Fibroblast of skin of right quadriceps (primary cell): ENCODE measurements around the gene LCOR.

Experiments used
- DNase-seq: peaks from one replicate; pipeline ENCODE4 v3.0.0-alpha.2; 2013

Gene LCOR

GRCh38 chr10:96991313-96991841 lies 159.3 kb downstream of the LCOR start:
- peak; percentile 80 for DNase-seq

GRCh38 chr10:96992721-96993120 lies 160.6 kb downstream of the LCOR start:
- no peak for DNase-seq

DNA sequence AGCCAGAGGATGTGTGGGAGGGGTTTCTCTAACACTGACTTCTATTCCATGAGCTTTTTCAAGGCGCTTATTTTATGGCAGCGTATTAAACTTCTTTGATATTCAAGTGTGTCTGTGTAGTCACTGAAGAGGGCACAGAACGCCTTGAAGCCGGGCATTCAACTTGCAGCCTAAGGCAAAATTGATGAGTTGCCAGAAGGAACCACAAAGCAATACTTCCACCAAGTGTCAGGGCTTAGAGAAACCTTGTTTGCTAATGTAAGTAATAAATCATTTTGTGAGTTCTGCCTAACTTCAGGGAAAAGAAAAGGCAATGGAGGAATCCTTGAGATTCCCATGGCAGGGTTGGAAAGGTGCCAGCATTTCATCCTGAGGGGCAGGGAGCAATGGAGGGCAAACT lies 163.8 kb downstream of the LCOR start:
- DNase-seq = peak; percentile 50

DNA sequence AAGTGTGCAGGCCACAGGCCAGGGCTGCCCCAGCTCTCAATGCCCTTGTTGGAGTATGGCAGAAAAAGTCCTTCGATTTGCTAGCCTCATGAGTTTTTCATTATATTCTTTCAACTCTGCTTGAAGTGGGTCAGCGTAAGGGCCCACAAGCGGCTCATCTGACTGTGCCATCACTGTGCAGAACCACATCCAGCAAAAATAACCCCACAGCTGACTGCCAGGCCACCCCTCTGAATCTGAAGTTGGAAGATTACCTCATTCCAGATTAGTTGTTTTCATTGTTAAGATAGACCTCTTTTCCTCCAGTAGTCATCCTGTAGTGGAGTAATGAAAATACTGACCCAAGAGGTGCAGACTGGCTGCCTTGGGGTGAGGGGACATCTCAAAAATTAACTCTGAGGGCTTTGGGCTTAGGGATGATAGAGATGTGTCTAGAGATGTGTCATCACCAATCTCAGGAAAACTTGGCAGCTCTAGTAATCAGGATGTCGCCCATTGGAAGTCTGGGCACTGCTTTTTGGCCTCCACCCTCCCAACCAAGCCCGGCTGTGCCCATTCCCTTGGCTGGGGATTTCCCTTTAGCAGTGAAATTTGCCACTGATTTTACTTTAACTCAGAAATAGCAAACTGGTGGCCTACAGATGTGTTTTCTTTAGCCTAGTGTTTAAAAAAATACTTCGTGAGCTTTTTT lies 164.3 kb downstream of the LCOR start:
- DNase-seq = no peak

DNA sequence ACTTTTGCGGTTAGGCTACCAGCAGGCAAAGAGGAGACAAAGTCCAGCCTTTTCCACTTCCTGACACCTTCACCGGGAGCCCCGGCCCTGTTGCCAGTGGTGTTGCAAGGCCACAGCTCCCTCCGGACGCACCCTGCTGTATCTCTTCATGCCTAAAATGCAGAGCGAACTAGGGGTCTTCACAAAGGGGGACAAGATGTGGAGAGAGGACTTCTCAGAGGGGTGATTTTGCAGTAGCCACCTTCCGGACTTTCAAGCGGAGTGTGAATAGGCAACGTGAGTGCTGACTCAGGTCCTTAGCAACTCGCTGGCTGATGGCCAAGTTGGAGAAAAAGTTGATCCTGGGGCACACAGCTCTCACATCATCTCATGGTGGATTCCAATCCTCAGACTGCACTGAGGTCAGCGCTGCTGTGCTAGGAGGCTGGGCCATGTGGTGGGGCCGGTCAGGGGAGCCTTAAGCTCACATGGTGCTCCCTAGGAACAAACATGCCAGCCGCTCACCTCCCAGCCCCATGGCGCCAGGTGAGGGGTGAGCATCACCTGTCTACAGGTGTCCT lies 166.3 kb downstream of the LCOR start:
- DNase-seq = peak; percentile 72

DNA sequence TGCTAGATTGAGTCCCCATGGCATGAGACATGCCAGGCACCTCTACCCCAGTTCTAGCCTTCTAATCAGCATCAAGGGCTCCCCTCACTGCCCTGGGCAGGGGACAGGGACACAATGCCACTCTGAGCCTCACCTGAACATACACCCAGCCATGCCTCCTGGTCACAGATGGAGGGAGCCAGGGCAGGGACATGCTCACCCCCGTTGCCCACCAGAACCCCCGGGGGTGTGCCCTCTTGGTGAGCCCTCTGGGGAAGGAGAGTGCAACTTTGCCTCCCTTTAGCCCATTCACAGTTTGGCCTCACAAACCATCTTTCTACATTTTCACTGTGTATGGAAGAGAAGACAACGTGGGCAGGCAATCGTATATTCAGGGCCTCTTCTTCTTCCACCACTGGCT lies 167.2 kb downstream of the LCOR start:
- no peak for DNase-seq

GRCh38 chr10:96999987-97000386 lies 167.9 kb downstream of the LCOR start:
- no peak for DNase-seq

- DNase-seq = no peak
These were observed 168.5 kb downstream of the LCOR start for GRCh38 chr10:97000487-97001182.

GRCh38 chr10:97001183-97001991 lies 169.3 kb downstream of the LCOR start:
- DNase-seq = no peak

GRCh38 chr10:97002670-97003069 lies 170.6 kb downstream of the LCOR start:
- no peak for DNase-seq

GRCh38 chr10:97003151-97003803 lies 171.2 kb downstream of the LCOR start:
- DNase-seq = no peak

- DNase-seq = no peak
These were observed 171.7 kb downstream of the LCOR start for GRCh38 chr10:97003804-97004201.

GRCh38 chr10:97004591-97004990 lies 172.5 kb downstream of the LCOR start:
- DNase-seq = no peak

DNA sequence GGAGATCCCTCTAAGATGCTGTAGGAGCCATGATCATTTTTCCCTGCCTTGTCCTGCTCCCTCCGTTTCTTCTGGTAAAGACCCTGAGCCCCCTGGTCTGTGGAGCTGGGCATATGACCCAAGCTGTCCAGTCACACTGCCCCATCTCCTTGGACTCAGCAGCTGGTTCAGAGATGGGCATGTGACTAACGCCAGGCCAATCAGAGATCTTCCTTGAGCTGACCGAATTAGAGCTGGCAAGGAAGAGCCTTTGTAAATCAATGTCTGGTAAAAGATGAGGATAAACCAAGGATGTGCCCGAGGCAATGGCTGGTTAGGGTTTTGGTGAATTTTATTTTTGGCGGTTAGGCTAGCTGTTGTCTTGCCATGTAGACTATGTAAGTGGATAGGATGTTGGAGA lies 173.3 kb downstream of the LCOR start:
- DNase-seq = no peak

DNA sequence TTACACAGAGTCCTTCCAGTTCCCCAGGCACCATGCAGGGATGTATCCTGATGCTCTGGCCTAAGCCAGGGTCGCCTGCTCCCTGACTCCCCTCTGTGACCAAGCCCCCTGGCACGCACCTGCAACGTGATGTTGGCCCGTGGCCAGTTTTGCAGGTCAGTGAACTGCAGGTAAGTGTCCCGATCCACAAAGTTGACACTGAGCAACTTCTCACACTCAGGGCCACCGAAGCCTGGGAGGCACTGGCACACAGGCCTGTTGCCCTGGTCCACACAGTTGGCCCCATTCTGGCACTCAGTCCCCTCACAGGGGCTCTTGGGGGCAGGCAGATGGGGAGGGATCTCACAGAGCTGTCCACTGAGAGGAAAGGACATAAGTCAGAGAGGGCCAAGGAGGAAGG lies 174.3 kb downstream of the LCOR start:
- no peak for DNase-seq

DNA sequence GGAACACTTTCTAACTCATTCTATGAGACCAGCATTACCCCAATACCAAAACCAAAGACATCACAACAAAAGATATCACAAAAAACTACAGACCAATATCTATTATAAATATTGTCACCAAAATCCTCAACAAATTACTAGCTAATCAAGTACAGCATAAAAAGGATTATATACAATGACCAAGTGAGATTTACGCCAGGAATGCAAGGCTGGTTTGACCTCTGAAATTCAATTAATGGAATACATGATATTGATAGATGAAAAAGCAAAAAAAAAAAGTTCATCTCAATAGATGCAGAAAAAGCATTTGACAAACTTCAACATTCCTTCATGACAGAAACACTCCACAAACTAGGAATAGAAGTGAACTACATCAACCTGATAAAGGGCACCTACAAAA lies 175.3 kb downstream of the LCOR start:
- no peak for DNase-seq

DNA sequence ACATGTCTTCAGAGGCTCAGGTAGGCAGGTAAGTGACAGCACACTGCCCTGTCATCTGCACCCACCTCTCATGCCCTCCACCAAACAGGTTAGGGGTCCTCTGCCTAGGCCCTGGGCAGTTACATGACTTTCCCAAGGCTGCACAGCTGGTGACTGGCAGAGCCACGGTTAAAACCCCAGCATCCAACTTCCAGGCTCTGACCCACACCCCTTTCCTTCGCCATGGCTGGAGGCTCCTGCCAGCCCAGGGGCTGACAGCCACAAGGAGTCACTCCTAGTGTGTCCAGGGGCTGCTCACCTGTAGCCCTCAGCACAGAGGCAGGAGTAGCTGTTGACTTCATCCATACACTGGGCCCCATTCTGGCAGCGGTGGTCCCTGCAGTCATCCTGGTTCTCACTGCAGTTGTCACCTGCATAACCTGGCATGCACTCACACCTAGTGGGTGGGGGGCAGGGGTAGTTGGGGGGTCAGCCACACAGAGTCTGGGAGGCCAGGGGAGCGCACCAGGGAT lies 178.7 kb downstream of the LCOR start:
- DNase-seq = no peak

DNA sequence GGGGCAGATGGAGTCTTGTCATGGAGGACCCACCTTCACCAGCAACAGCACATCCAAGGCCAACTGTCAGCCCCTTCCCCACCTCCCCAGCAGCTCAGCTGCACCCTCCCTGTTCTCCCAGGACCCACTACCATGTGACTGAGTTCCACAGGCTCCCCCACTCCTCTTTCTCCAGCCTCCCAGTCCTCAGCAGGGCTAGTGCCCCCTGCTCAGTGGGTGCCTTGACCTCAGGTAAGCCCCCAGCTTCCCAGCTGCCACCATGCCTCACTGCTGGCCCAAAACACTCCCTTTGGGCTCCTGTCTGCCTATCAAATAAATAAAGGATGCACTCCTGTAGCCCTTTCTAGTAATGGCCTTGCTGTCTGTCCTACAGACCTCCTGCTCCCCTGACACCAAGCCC lies 179.3 kb downstream of the LCOR start:
- no peak for DNase-seq

- DNase-seq = no peak
These were observed 180.4 kb downstream of the LCOR start for GRCh38 chr10:97012470-97012869.

DNA sequence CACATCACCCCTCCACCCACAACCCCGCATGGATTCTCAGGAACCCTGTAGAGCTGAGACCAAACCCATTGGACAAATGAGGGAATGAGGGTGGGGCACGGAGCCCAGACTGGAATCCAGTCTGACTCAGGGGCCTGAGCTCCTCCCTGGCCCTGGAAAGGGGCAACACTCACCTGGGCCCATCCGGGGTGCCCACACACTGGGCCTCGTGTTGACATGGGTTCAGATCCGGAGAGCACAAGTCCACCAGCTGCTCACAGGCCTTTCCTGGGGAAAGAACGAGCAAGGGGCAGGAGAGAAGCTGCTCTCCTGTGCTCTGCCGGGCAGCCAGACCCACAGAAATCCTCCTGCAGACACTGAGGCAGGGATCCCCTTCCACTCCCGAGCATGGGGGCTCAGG lies 181.5 kb downstream of the LCOR start:
- no peak for DNase-seq

DNA sequence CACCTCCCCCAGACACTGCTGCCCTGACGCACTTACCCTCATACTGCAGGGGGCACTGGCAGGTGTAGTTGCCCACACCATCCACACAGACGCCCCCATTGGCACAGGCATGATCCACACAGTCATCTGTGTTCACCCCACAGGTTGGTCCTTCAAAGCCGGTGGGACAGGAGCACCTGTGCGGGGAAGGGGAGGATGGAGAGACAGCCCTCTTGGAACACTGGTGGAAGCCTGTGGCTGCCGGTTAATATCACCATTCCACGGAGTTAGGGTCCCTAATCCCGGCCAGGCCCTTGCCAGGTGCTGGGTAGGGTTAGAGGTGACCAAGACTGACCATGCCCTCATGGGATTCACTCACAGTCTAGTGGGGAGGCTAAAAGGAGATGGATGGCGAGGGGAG lies 181.9 kb downstream of the LCOR start:
- no peak for DNase-seq

- no peak for DNase-seq
These were observed 183.1 kb downstream of the LCOR start for GRCh38 chr10:97015240-97015639.
